GM18868 (cell line): ENCODE data around the gene SH3BP2.
A peak's percentile ranks its signal among the peaks of the same experiment; 100 is the strongest.

ENCODE experiments used
- ATAC-seq: cut with Tn5 transposase; IDR thresholded peaks from one replicate; pipeline ENCODE4 v1.9.1; 2021; ENCODE audit warnings: mild to moderate bottlenecking, moderate library complexity; ENCODE audit not compliant: unreplicated experiment

SH3BP2 gene, protein sequence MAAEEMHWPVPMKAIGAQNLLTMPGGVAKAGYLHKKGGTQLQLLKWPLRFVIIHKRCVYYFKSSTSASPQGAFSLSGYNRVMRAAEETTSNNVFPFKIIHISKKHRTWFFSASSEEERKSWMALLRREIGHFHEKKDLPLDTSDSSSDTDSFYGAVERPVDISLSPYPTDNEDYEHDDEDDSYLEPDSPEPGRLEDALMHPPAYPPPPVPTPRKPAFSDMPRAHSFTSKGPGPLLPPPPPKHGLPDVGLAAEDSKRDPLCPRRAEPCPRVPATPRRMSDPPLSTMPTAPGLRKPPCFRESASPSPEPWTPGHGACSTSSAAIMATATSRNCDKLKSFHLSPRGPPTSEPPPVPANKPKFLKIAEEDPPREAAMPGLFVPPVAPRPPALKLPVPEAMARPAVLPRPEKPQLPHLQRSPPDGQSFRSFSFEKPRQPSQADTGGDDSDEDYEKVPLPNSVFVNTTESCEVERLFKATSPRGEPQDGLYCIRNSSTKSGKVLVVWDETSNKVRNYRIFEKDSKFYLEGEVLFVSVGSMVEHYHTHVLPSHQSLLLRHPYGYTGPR

DNA sequence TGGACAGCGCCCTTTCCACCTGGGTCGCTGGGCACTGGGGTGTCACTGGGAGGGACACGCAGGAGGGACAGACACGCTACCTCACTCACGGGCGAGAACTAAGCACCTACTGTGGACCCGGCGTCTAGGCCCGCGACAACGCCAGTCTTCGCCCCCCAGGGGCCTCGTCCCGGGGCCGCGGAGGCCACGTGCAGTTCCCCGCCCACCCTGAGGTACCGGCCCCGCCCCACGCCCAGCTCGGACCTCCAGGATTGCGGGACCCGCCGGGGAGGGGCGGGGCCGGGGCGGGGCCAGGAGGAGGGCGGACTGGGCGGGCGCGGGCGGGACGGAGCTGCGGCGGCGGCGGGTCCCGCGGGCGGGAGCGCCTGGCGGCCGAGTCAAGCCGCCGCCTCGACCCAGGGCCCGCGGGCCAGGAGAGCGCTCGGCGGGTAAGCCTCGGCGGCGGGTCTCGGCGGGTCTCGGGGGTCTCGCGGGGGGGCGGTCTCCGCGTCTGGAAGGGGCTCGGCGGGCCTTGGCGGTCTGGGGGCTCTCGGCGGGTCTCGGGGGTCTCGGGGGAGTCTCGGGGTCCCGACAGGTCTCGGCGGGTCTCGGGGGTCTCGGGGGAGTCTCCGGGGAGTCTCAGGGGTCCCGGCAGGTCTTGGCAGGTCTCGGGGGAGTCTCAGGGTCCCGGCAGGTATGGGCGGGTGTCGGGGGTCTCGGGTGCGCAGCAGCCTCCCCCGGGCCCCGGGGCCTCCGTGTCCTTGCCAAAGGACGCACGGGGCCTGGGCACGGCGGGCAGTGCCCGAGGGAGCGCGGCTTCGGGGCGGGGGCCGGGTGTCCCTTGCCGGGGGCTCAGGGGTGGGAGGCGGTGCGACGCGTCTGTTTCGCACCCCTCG, at the start of gene SH3BP2:
TSS of gene SH3BP2 (plus strand) at position 375 of the 875 bp plus-strand sequence. CDS start 27,533 bp downstream, outside the sequence.
- peak; percentile 64 for ATAC-seq

DNA sequence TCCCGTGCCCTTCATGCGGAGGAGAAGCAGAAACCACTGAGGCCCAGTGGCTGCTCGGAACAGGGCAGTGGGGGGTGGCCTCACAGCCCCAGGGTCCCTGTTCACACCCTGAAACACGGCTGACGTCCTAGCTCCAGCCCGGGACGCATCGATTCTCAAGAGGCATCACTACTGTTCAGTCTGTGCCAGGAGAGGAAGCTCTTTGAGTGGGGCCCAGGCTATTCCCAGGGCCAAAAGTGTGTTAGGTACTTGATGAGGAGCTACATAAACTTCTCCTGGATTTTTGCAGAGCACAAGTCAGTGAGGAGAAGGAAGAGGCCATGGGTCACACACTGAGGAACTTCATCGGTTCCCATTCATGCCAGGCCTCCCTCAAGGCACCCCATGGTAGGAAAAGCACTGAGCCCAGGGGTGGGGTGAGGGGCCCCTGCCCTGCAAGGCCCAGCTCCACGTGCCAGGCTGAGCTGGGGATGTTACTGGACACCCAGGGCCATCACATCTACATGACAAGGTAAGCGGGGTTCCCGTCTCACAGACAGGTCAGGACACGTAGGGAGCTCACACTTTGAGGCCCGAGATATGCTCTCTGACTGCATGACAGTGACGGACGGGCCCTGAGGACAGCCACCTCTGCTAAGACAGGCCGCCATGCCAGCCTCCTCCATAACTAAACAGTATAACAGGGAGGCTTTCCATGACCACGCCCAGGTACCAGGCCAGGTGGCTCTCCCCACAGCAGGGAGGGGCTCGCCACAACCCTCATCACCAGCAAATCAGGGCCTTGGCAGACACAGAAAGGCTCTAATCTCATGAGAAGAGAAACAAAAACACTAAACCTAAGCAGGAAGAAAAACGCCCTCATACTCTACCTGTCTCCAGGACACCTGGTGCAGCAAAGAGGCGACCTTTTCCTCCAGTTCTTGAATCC, 49.1 kb upstream of the SH3BP2 start:
- no peak for ATAC-seq

DNA sequence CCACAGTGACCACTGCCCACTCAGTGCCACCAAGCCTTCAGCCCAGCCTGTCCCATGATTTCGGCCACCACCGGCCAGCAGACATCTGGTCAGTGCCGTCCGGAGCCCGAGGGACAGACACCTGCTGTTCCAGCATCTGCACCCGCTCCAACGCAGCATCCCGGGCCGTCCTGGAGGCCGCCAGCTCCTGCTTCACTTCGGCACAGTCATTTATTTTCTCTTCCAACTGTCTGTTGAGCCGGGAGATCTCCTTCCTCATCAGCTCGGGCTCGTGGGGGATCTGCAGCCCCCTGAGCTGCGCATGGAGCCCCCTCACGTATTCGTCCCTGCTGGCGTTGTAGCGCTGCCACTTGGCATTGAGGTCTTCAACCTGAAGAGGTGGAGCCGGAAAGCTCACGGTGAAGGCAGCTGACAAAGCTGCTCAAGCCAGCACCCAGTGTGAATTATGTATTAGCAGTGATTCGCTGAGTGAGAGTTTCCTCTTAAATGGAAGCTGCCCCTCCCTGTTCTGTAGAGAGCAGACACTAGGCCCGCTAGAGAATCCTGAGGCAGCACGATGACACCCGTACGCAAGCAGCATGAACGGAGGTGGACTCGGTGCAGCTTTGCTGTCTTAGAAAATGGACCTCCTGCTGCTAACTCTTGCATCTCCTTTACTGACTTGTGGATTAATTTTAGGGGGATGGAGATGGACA, 48.2 kb upstream of the SH3BP2 start:
- no peak for ATAC-seq

DNA sequence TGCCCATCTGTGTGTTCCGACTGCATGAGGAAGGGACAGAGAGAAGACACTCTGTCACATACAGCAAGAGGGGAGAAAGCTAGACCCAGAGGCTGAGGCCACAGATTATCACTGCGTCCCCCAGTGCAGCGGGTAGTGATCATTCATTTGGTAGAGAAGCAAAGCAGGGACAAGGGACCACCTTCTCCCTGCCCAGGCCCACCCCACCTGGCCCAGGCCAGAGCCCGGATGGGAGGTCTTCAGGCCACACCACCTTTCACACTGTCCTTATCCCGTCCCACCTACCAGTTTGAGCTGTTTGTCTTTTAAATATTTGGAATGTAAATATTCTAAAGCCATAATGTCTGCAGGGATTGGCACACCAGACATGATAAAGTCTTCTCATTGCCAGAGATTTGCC, 47.4 kb upstream of the SH3BP2 start:
- no peak for ATAC-seq

DNA sequence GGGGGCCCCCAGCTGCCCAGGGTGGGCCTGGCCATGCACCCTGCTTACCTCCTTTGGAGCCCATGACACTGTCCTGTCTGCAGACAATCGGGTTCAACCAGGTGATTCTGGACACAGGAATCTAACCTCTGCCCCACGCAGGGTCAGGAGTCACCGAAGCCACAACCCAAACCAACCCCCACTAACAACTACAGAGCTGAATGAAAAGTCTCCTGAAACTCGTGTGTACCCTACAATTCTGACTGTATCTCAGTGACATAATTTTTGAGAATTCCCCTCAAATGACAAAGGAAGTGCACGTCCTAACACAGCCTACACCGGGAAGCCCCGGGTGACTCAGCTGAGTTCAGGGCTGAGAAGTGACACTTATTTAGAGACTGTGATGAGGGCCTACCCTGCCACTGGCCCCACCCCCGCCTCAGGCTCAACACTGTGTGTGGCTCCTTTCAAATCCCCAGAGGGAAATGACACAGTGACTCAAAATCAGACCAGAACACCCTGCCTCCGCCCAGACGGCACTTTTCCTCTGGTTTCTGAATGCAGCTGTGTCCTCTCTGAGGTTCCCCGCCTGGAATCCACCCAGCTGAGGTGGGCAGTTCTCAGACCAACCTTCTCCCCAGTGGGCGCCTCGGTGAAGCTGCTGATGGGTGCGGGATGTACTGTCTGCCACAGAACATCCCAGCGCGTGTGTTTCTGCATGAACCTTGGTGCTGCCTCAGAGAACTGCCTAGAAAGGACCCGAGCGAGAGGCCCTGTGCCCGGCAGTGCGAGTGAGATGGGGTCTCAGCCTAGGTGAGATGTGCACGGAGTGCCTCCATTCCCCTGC, 46.7 kb upstream of the SH3BP2 start:
- ATAC-seq = peak; percentile 88

DNA sequence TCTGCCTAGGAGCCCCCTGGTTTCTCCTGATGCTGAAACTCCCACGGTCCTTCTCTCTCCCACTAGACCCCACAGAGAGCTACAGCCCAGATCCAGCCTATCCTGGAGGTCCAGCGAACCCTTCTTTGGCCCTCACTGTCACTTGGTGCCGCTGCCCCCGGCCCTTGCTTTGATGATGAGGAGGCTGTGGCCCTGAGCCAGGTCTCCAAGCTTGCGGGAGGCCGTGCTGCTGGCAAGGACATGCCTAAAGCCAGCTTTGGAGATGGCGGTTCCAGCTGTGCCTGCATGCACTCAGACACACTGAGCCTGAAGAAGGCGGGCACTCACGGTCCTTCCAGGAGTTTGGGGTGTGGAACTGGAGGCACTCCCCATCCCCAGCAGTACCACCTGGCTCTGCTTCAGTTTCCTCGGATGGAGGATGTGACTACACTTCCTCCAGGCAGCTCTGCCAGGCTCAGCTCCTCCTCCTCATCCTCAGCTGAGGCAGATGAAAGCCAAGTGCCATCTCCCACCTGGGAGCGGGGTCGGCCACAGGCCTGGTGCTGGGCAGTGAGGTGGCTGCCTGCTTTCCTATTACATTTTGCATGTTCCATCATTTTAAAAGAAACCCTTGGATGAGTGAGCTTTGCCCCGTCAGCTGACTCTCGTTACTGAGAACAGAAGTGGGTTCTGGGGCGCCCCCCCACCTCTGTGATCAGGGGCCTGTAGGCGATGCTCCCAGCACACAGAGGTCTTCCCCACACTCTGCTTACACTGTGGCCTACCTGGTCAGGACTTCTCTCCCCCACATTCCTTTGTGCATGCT, 45.8 kb upstream of the SH3BP2 start:
- no peak for ATAC-seq

DNA sequence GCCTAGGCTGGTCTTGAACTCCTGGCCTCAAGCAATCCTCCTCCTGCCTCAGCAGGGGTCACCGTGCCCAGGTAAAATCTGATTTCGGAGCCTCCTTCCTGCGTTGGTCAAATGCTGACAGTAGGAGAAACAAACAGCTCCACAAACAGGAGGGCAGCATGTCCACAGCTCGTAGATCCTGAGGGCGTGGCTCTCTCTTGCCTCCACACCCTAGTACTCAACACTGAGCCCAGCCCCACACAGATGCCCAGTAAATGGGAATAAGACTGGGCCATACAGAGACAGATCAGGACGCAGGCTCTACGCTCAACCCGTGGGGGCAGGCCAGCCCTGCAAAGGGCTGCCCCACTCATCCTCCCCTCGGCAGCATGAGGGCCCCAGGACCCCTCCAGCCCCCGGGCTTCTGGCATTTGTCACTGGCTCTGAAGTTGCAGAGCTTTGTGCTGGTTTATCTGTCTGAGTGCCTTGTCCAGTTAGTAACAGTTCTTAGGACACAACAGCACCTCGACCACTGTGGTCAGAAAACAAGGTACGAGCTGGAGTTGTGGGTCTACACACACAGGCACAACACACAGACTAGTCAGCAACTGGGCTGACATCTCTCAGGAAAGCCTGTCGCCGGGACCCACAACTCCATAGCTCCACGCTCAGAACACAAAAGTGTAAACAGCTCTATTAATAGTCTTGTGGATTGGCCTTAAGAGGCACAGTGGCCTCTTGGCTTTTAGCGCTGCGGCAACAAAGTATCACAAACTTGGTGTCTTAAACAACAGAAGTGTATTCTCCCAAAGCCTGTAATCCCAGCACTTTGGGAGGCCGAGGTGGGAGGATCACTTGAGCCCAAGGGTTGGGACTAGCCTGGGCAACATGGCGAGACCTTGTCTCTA, 41.9 kb upstream of the SH3BP2 start:
- ATAC-seq = no peak

DNA sequence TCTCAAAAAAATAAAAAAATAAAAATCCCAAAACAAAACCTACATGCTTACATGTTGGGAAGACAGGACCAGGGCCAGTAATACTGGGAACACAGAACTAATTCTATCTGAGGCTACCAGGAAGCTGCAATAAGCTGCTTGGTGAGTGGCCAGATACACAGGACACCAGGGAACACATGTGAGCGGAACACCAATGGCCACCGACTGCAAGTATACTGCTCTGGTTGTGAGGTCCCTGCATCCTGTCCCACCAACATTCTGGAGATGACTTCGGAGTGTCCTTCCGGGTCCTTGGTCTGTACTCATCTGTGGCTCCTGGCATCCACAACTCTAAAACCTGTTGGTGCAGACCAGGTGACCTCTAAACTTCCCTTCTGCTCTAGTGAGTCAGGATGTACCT, 39.4 kb upstream of the SH3BP2 start:
- ATAC-seq = no peak

DNA sequence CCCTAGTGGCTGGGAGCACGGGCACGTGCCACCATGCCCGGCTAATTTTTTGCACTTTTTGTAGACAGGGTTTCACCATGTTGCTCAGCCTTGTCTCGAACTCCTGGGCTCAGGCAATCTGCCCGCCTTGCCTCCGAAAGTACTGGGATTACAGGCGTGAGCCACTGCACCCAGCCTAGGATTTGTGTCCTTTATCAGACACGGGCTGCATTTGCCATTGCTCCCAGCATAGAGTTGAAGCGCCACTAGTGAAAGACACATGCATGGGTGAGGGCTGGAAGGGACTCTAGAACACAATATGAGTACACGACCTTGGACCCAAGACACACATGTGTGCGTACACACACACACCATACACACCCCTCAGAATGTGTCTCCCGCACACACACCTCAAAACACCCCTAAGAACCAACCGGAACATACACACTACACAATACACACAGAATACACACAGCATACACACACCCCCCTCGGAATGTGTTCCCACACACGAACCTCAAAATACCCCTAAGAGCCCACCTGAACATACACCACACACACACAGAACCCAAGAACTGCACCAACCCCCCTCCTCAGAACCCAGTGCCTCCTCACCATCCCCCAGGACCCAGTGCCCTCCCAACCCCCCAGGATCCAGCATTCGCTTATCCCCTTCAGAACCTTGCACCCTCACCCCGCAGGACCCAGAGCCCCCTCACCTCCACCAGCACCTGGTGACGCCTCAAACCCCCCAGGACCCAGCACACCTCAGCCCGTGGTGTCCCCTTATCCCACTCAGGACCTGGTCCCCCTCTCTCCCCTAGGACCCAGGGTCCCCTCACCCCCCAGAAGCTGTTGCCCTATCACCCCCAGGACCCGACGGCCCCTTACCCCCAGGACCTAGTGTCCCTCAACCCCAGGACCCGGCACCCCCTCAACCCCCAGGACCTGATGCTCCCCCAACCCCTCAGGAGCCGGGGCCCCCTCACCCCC, 37.8 kb upstream of the SH3BP2 start:
- ATAC-seq = no peak

DNA sequence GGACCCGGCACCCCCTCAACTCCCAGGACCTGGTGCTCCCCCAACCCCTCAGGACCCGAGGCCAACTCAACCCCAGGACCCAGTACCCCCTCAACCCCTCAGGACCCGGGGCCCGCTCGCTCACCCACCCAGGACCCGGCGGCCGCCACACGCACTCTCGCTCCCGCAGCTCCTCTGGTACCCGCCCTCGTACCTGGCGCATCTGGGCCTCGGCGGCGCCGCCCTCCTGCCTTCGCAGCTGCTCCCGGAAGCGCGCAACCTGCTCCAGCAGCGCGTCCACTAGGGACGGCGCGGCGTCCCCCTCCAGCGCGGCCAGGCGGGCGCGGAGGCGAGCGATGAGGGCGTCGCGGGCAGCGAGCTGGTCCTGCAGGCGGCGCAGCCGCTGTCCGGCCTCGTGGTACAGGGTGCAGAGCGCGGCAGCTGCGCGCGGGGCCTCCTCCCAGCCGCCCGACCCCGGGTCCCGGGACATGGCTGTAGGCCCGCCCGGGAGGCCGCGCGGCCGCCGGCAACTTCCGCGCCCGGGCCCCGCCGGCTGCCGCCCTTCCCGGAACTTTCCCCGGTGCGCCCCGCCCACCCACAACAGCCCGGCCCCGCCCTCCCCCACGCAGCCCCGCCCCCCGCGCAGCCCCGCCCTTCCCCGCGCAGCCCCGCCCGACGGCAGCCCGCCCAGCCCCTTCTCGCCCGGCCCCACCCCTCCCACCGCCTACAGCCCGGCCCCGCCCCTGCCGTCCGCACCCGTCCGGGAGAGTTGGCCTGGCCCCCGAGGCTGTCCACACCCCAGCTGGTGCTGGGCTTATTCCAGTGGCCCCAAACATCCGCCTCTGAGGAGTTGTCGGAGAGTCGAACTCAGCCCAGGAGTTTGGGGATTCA, 36.8 kb upstream of the SH3BP2 start, which contains the start of gene TNIP2:
TSS of gene TNIP2 (minus strand) at position 516 of the 870 bp plus-strand sequence. CDS start at position 469, 47 bp downstream.
- ATAC-seq = peak; percentile 61

DNA sequence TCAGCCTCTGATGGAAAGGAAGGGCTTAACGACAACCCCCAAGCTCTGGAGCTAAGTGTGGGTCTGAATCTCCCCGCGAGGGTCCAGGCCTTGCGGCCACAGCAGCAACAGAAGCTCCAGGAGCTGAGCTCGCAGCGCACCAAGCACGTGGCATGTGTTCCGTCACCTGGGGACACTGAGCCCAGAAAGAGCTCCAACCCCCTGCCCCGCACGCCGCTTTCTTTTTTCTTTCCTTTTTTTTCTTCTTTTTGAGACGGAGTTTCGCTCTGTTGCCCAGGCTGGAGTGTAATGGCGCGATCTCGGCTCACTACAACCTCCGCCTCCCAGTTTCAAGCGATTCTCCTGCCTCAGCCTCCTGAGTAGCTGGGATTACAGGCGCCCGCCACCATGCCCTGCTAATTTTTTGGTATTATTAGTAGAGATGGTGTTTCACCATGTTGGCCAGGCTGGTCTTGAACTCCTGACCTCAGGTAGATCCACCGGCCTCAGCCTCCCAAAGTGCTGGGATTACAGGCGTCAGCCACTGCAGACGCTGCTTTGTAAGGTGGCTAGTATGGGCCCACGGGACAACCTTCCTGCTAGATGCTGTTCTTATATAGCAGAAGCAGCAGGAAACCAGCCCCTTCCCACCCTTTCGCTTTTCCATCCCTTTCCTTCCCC, 36.1 kb upstream of the SH3BP2 start:
- ATAC-seq = no peak

DNA sequence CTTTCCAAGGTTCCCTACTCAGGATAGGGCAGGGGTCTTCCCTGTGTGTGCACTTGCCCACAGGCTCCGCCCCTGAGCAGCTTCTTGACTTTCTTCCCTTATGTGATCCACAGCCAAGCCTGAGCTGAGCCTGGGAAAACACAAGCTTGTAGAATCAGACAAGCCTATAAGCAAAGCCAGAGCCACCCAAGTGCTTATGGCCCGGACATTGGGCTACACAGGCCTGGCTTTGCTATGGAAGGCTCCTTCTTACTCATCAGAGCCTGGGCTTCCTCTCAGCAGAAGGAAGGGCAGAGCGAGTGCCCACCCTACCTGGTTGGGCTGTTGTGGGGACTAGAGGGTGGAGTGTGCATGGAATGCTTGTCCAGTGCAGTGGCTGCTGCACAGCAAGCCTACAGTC, 35.5 kb upstream of the SH3BP2 start:
- no peak for ATAC-seq

DNA sequence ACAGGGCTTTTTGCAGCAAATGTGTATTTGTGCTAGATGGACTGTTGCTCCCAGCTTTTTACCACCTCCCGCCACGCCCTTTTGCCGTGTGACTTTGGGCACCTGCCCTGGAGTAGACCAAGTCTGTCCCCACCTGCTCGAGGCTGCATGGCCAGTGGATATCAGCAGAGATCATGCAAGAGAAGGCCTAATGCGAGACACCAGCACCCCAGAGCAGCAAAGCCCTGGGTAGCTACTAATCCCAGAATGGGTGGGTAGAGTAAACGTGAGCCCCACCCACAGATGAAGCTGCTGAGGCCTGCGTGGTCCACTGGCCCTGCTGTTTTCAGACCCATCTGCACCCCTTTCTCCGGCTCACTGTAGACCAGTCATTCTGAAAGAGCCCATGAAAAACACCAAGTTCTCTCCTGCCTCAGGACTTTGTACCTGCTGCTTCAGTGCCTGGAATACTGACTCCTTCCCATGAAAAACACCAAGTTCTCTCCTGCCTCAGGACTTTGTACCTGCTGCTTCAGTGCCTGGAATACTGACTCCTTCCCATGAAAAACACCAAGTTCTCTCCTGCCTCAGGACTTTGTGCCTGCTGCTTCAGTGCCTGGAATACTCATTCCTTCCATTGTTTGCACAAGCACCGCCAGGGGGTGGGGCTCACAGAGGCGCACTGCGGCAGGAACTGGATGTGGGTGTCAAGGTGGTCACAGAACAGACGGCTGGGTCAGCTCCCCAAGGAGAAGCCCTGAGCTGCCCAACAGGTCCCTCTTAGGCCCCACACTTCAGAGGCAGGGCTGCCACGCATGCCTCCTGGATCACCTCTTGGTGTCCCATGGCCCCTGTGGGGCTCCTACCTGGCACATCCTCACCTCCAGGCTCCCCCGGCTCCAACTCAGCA, 31.6 kb upstream of the SH3BP2 start:
- ATAC-seq = no peak

DNA sequence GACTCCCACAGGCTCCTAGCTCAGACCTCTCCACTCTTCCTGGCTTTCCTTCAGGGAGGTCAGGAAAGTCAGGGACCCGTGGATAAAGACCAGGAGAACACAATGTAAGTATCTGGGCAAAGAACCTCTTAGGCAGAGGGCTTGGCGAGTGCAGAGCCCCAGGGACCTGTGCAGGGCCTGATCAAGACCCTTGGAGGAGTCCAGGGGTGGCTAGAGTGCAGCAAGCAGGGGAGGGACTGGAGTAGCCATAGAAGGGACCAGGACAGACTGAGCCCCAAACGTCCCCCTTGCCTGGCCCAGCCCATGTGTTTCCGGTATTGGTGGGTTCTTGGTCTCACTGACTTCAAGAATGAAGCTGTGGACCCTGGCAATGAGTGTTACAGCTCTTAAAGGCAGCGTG, 30.8 kb upstream of the SH3BP2 start:
- no peak for ATAC-seq
